Hematopoietic multipotent progenitor cell treated with erythropoietin and hydrocortisone succinate and interleukin-3 and kit ligand, for 8 days (in vitro differentiated cells): ENCODE results near the gene RNPC3.
A peak's percentile ranks its signal among the peaks of the same experiment; 100 is the strongest.
"Not testable (repeated sequence)": the region's sequence is repeated elsewhere in the genome, so short reads cannot be mapped to it uniquely, and the experiment has no call there.

Experiments used
- DNase-seq: peaks from one replicate; pipeline ENCODE4 v3.0.0-alpha.2; 2015

RNPC3 gene

DNA sequence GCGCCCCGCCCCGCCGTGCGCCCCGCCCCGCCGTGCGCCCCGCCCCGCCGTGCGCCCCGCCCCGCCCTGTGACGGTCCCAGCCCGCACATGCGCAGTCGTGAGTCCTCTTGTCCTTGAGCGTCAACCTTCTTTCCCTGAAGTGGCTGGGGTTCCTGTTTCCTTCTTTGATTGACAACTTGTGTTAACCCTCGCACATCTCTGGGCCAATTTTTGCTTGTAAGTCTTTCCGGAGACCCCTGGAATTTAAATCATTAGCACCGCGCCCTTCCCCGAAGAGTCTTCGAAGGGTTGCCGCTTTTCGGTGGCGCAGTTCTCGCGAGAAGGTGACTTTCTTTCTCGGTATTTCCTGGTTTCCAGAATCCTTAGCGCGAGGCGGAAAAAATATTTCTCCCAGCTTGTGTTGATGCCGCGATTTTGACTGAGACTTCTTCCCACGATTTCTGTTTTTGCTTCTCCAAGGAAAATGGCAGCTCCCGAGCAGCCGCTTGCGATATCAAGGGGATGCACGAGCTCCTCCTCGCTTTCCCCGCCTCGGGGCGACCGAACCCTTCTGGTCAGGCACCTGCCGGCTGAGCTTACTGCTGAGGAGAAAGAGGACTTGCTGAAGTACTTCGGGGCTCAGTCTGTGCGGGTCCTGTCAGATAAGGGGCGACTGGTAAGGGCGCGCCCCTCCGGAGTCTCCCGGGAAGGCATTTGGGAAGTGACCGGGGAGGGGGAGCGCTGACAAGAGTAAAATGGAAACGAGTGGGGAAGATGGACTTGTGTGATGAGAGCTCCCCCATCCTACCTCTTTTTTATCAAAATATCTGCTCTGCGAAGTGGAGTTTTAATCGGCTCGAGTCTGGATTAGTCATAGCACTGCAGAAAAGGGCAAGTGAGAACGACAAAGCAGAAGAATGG, at the start of gene RNPC3:
RNPC3 (plus strand) TSS at position 93 of the 901 bp plus-strand sequence; CDS start at position 465, 372 bp downstream.
- DNase-seq, result peak; percentile 91

- DNase-seq, result no peak
Measured at GRCh38 chr1:103477101-103477500, 48.4 kb upstream of the RNPC3 start.

- DNase-seq, result no peak
Measured at GRCh38 chr1:103489935-103490334, 35.6 kb upstream of the RNPC3 start.

DNA sequence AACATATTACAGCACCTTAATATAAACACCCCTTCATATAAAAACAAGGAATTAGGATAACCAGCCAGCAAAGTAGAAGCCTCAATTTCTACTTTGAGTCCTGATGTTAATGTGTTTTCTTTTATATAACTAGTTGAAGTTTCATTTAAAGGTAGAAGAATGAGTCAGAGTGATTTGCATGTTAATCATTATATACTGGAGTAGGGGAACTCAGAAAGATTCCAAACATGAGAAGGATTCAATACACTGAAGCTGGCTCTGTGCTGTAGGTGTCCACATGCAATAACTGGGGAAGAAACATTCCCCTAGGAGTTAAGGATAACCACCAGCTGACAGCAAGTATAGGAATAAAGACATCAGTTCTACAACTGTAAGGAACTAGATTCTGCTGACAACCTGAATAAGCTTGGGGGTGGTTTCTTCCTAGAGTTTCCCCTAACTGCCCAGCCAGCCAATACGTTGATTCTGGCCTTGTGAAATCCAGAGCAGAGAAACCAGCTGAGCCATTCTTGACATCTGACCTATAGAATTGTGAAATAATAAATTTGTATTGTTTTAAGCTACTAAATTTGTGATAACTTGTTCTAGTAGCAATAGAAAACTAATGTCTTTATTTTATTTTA, 33.4 kb upstream of the RNPC3 start:
- no peak for DNase-seq

DNA sequence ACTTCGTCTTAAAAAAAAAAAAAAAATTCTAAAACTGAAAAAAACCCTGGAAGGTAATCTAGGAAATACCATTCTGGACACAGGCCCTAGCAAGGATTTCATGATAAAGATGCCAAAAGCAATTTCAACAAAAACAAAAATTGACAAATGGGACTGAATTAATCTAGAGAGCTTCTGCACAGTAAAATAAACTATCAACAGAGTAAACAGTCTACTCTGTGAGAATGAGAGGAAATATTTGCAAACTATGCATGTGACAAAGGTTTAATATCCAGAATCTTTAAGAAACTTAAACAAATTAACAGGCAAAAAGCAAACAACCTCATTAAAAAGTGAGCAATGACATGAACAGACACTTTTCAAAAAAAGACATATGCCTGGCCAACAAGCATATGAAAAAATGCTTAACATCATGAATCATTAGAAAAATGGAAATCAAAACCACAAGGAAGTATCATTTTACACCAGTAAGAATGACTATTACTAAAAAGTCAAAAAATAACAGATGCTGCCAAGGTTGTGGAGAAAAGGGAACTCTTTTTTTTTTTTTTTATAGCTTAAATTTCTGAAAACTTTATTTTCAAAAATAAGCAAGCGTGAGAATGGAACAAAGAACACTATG, 29.4 kb upstream of the RNPC3 start:
- no peak for DNase-seq

GRCh38 chr1:103497404-103497803, 28.1 kb upstream of the RNPC3 start:
- no peak for DNase-seq

DNA sequence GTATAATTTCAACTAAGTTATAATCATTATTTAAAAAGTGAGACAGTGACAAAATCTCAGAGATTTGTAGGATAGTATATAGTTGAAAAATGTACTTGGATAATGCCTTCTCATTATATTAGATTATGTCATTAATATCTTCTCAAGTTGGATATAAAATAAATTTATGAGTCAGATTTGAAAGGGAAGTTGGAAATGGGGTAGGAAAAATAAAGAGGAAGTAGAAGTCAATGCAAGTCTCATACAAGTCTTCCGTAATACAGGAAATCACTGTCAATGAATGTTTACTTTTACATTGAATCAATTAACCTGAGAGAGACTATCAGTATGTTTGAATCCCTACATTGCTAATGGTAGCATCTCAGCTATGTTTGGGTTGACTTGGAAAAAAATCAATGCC, 16.2 kb upstream of the RNPC3 start:
- DNase-seq, result no peak

- DNase-seq, result no peak
Measured at GRCh38 chr1:103513711-103514110, 11.8 kb upstream of the RNPC3 start.

- DNase-seq, result peak; percentile 70
Measured at GRCh38 chr1:103514920-103515503, 10.5 kb upstream of the RNPC3 start.

GRCh38 chr1:103516283-103516682, 9.2 kb upstream of the RNPC3 start:
- no peak for DNase-seq

DNA sequence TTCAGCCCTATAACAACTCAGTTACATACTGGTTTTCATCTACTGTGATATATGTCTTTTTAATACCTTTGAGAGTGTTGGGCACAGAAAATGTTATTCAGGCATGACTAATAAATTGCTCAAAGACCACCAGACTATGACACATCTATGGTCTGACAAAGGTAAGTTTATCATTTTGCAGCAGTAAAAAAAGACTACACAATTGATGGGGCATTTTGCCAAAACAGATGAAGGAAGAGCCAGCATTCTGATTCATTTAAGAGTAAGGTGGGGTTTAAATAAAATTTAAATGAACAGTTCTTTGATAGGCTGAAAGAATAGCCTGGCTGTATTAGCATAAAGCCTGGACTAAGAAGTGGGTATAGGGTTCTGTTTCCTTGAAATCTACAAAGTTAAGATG, 8.8 kb upstream of the RNPC3 start:
- no peak for DNase-seq

- DNase-seq, result peak; percentile 21
Measured at GRCh38 chr1:103517380-103518047, 8.0 kb upstream of the RNPC3 start.

- no peak for DNase-seq
Measured at GRCh38 chr1:103520822-103521221, 4.7 kb upstream of the RNPC3 start.

DNA sequence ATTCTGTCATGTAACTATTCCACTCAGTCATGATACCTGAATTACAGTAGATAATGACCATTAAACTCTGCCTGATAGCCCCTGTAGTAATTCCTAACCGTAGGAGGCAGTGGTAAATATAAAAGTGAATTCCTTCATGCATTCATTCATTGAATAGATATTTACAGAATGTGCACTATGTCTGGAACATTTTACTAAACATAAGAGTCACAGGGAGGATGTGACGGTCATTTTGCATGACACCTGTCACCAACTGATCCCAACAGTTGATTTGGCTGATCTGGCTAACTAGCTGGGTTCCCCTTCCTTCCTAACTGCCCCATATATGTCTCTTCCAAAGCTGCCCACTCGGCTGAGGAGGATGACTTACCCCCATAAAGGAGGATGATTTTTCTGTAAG, 2.2 kb upstream of the RNPC3 start:
- DNase-seq, result no peak

GRCh38 chr1:103525114-103525606, 339 bp upstream of the RNPC3 start:
- DNase-seq, result peak; percentile 72

- DNase-seq, result no peak
Measured at GRCh38 chr1:103527331-103527730, 1.8 kb downstream of the RNPC3 start.

- peak; percentile 31 for DNase-seq
Measured at GRCh38 chr1:103529746-103530145, 4.2 kb downstream of the RNPC3 start.

- DNase-seq, result no peak
Measured at GRCh38 chr1:103538226-103538625, 12.7 kb downstream of the RNPC3 start.

DNA sequence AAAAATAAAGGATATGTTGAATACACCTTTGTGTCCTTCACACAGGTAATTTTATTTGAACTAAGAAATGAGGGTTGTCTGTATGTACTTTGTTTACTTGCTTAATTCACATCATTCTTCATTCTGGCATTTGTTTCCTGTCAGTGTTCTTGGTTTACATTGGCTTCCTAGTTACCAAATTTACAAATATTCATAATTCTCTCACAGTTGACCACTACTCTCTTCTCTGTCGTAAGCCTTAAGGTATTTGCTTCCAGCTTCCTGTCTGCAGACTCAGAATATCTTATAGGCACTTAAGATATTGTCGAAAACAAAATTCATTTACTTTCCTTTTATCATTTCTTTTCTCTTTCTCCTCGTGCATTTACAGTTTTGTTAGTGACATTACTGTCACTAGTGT, 15.9 kb downstream of the RNPC3 start:
- no peak for DNase-seq

- no peak for DNase-seq
Measured at GRCh38 chr1:103546496-103546895, 21.0 kb downstream of the RNPC3 start.

DNA sequence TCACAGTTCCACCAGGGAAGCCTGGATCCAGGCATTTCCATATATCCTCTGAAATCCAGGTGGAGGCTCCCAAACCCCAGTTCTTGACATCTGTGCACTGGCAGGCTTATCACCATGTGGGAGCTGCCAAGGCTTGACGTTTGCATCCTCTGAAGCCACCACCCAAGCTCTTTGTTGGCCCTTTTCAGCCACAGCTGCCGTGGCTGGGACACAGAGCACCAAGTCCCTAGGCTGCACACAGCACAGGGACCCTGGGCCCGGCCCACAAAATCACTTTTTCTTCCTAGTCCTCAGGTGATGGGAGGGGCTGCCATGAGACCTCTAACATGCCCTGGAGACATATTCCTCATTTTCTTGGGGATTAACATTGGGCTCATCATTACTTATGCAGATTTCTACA, 22.3 kb downstream of the RNPC3 start:
- no peak for DNase-seq

DNA sequence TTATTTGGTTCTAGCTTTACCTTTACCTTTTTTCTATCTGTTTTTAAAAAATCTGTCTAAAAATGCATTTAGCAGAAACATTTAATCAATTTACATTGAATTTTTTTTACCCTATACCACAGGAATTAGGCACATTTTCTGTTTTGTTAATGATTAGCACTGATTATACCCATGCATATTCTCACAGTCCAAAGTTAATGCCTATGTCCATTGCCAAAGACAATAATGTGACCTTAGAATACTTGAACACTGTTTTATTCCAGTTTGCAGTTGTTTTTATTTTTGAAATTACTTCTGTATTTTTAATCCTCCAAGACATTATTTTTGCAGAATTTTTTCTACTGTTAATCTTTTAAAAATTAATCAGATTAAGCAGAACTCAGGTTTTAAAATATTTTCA, 34.9 kb downstream of the RNPC3 start:
- no peak for DNase-seq

GRCh38 chr1:103561124-103561523, 35.6 kb downstream of the RNPC3 start:
- DNase-seq, result not testable (repeated sequence)
